ENCODE results near the gene OSBP2.
A peak's percentile ranks its signal among the peaks of the same experiment; 100 is the strongest.

OSBP2 gene

GRCh38 chr22:30829901-30830550, 135.4 kb downstream of the OSBP2 start:
- no peaks in the 10 kb centered on the region for H3K36me3 ChIP-seq (replicated peaks; ENCODE audit: low read depth, low read length)
- H2AFZ ChIP-seq (ENCODE audit: low read depth, low read length): no peak overlapping the region
- no peak overlapping the region for H3K27ac ChIP-seq (ENCODE audit: low read length)
- TF ChIP-seq EZH2phosphoT487 (IDR thresholded peaks at IDR 0.05; ENCODE audit: low read depth) (no peak), CTCF (IDR thresholded peaks at IDR 0.05; ENCODE audit: low read depth, low read length) (no peak)
- H3K79me2 ChIP-seq (ENCODE audit: low read length): no peaks in the 10 kb centered on the region
- H3K4me3 ChIP-seq (ENCODE audit: low read length): no peak overlapping the region
- no peaks in the 10 kb centered on the region for H3K9me3 ChIP-seq (ENCODE audit: insufficient read depth, low read length)
- peak overlapping the region; percentile 46; the same call in 1 of the 2 replicates for H3K4me2 ChIP-seq (ENCODE audit: low read length)
- no peaks in the 10 kb centered on the region for H4K20me1 ChIP-seq (ENCODE audit: insufficient read depth, low read length)
- peaks cover 49% of the 10 kb centered on the region for H3K4me1 ChIP-seq (ENCODE audit: low read length)
- H3K9ac ChIP-seq (ENCODE audit: low read length): no peak overlapping the region
- H3K27me3 ChIP-seq (ENCODE audit: low read depth, low read length): no peaks in the 10 kb centered on the region

- Histone ChIP-seq H2AFZ (ENCODE audit: low read depth, low read length) (no peak overlapping the region), H4K20me1 (ENCODE audit: insufficient read depth, low read length) (no peaks in the 10 kb centered on the region), H3K9me3 (ENCODE audit: insufficient read depth, low read length) (no peaks in the 10 kb centered on the region), H3K27me3 (ENCODE audit: low read depth, low read length) (no peaks in the 10 kb centered on the region), H3K9ac (ENCODE audit: low read length) (no peak overlapping the region), H3K4me2 (ENCODE audit: low read length) (no peak overlapping the region), H3K79me2 (ENCODE audit: low read length) (no peaks in the 10 kb centered on the region), H3K27ac (ENCODE audit: low read length) (no peak overlapping the region), H3K36me3 (replicated peaks; ENCODE audit: low read depth, low read length) (no peaks in the 10 kb centered on the region), H3K4me3 (ENCODE audit: low read length) (no peak overlapping the region), H3K4me1 (ENCODE audit: low read length) (peaks cover 42% of the 10 kb centered on the region)
- TF ChIP-seq CTCF (IDR thresholded peaks at IDR 0.05; ENCODE audit: low read depth, low read length) (no peak), EZH2phosphoT487 (IDR thresholded peaks at IDR 0.05; ENCODE audit: low read depth) (no peak)
Observed at GRCh38 chr22:30830907-30831306, 136.2 kb downstream of the OSBP2 start.

GRCh38 chr22:30832407-30832987, 137.8 kb downstream of the OSBP2 start:
- no peaks in the 10 kb centered on the region for H4K20me1 ChIP-seq (ENCODE audit: insufficient read depth, low read length)
- H3K27ac ChIP-seq (ENCODE audit: low read length): no peak overlapping the region
- peaks cover 26% of the 10 kb centered on the region for H3K4me1 ChIP-seq (ENCODE audit: low read length)
- no peaks in the 10 kb centered on the region for H3K79me2 ChIP-seq (ENCODE audit: low read length)
- no peak overlapping the region for H3K4me2 ChIP-seq (ENCODE audit: low read length)
- no peaks in the 10 kb centered on the region for H3K36me3 ChIP-seq (replicated peaks; ENCODE audit: low read depth, low read length)
- no peak overlapping the region for H2AFZ ChIP-seq (ENCODE audit: low read depth, low read length)
- TF ChIP-seq CTCF (IDR thresholded peaks at IDR 0.05; ENCODE audit: low read depth, low read length) (no peak), EZH2phosphoT487 (IDR thresholded peaks at IDR 0.05; ENCODE audit: low read depth) (no peak)
- H3K9ac ChIP-seq (ENCODE audit: low read length): no peak overlapping the region
- H3K4me3 ChIP-seq (ENCODE audit: low read length): no peak overlapping the region
- no peaks in the 10 kb centered on the region for H3K9me3 ChIP-seq (ENCODE audit: insufficient read depth, low read length)
- peaks cover 3% of the 10 kb centered on the region; the same call in 1 of the 2 replicates for H3K27me3 ChIP-seq (ENCODE audit: low read depth, low read length)

GRCh38 chr22:30833322-30833721, 138.6 kb downstream of the OSBP2 start:
- Histone ChIP-seq H4K20me1 (ENCODE audit: insufficient read depth, low read length) (no peaks in the 10 kb centered on the region), H3K79me2 (ENCODE audit: low read length) (no peaks in the 10 kb centered on the region), H2AFZ (ENCODE audit: low read depth, low read length) (no peak overlapping the region), H3K9ac (ENCODE audit: low read length) (no peak overlapping the region), H3K4me1 (ENCODE audit: low read length) (peaks cover 18% of the 10 kb centered on the region), H3K9me3 (ENCODE audit: insufficient read depth, low read length) (no peaks in the 10 kb centered on the region), H3K4me2 (ENCODE audit: low read length) (no peak overlapping the region), H3K4me3 (ENCODE audit: low read length) (no peak overlapping the region), H3K27ac (ENCODE audit: low read length) (no peak overlapping the region), H3K36me3 (replicated peaks; ENCODE audit: low read depth, low read length) (no peaks in the 10 kb centered on the region), H3K27me3 (ENCODE audit: low read depth, low read length) (peaks cover 11% of the 10 kb centered on the region)
- TF ChIP-seq EZH2phosphoT487 (IDR thresholded peaks at IDR 0.05; ENCODE audit: low read depth) (no peak), CTCF (IDR thresholded peaks at IDR 0.05; ENCODE audit: low read depth, low read length) (no peak)

All from OCI-LY3 (cell line).